Measurements from ENCODE around the gene LCN1. TPM values are rescaled to one million over a fixed set of nuclear protein-coding genes. Genes with fewer than 3 reads are reported as not detected.
"Not testable (repeated sequence)": the region's sequence is repeated elsewhere in the genome, so short reads cannot be mapped to it uniquely, and the experiment has no call there.

Gene LCN1
- total and polyA plus RNA-seq, 2 donors (not counting 3 experiments of a cell fraction or from before 2014, with no cell fraction given): not detected

GRCh38 chr9:135544981-135545635 lies 23.9 kb downstream of the LCN1 start:
- Histone ChIP-seq H3K27ac (ENCODE audit: insufficient read depth, low read depth, low read length) (no peak overlapping the region), H3K4me2 (ENCODE audit: insufficient read depth, low read length) (no peak overlapping the region), H3K9ac (replicated peaks; ENCODE audit: extremely low read depth, insufficient read depth, low read length) (no peak overlapping the region), H3K9me3 (replicated peaks; ENCODE audit: control insufficient read depth, insufficient read depth, low read length) (no peaks in the 10 kb centered on the region), H3K27me3 (ENCODE audit: control insufficient read depth in 2 of 2, insufficient read depth in 2 of 2, low read length in 2 of 2) (peaks cover 2 to 3% of the 10 kb centered on the region in 2 experiments), H4K20me1 (replicated peaks; ENCODE audit: control insufficient read depth, extremely low read depth, insufficient read depth, low read length) (no peaks in the 10 kb centered on the region), H3K4me3 (replicated peaks in 1 of 3; ENCODE audit: insufficient read depth in 1 of 3, low read depth in 1 of 3, low read length in 3 of 3) (no peak overlapping the region), H3K79me2 (ENCODE audit: control insufficient read depth, insufficient read depth, low read length) (no peaks in the 10 kb centered on the region), H3K36me3 (ENCODE audit: control insufficient read depth in 2 of 2, extremely low read depth in 1 of 2, insufficient read depth in 2 of 2, low read length in 2 of 2) (no peaks in the 10 kb centered on the region), H3K9me1 (replicated peaks; ENCODE audit: control insufficient read depth, extremely low read depth, insufficient read depth, low read length) (no peaks in the 10 kb centered on the region), H2AFZ (ENCODE audit: low read depth, low read length) (no peak overlapping the region), H3K4me1 (ENCODE audit: control insufficient read depth, extremely low read depth, insufficient read depth, low read length) (no peaks in the 10 kb centered on the region)
- dilution Hi-C loops (cut with MboI; ENCODE audit: extremely low pct_ligation_motif_present, low sequenced_read_pairs) (no loop called here), intact Hi-C loops (cut with micrococcal nuclease) (no loop called here)
- no peak for DNase-seq (ENCODE audit: low read depth, low spot score)
- no peak for FAIRE-seq
- no peak for TF ChIP-seq EZH2 (IDR thresholded peaks at IDR 0.05; ENCODE audit: borderline replicate concordance, low read depth, low read length, severe bottlenecking)
- no peak for TF ChIP-seq POLR2A (IDR thresholded peaks at IDR 0.05; ENCODE audit: low read depth, low read length)
- TF ChIP-seq, protein P1, sequence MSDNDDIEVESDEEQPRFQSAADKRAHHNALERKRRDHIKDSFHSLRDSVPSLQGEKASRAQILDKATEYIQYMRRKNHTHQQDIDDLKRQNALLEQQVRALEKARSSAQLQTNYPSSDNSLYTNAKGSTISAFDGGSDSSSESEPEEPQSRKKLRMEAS (IDR thresholded peaks at IDR 0.05; ENCODE audit: insufficient read depth, insufficient read length): no peak
- TF ChIP-seq GATA2 (IDR thresholded peaks at IDR 0.05; ENCODE audit: insufficient read depth, insufficient read length, low read depth, low read length): no peak
- TF ChIP-seq MYC (IDR thresholded peaks at IDR 0.05; ENCODE audit: low read depth, low read length): no peak
- TF ChIP-seq JUN (IDR thresholded peaks at IDR 0.05; ENCODE audit: borderline replicate concordance, insufficient read depth, insufficient read length, low read depth): no peak
- TF ChIP-seq FOS (IDR thresholded peaks at IDR 0.05; ENCODE audit: borderline replicate concordance, insufficient read depth, low read length): no peak
- no peak for TF ChIP-seq CTCF (IDR thresholded peaks at IDR 0.05; ENCODE audit: extremely low read depth in 1 of 2, insufficient read depth in 1 of 2, low read depth in 1 of 2, low read length in 2 of 2)
- no peak for TF ChIP-seq POLR2AphosphoS5 (IDR thresholded peaks at IDR 0.05; ENCODE audit: insufficient read depth, low read depth, low read length)
- ChIA-PET POLR2A (no interaction called here), CTCF (no interaction called here)
- no TSS peak for BruUV-seq (replicated peaks)

GRCh38 chr9:135545646-135546176 lies 24.5 kb downstream of the LCN1 start, which contains the start of gene OBP2A:
Gene OBP2A, plus strand, starts transcription at chr9:135546126. Its CDS starts 55 bp downstream, at chr9:135546181.
- H2AFZ ChIP-seq (ENCODE audit: low read depth, low read length); H3K4me3 ChIP-seq (replicated peaks in 1 of 3; ENCODE audit: insufficient read depth in 1 of 3, low read depth in 1 of 3, low read length in 3 of 3); dilution Hi-C loops (cut with MboI; ENCODE audit: extremely low pct_ligation_motif_present, low sequenced_read_pairs); H3K9me3 ChIP-seq (replicated peaks; ENCODE audit: control insufficient read depth, insufficient read depth, low read length); H3K36me3 ChIP-seq (ENCODE audit: control insufficient read depth in 2 of 2, extremely low read depth in 1 of 2, insufficient read depth in 2 of 2, low read length in 2 of 2); BruUV-seq (replicated peaks); intact Hi-C loops (cut with micrococcal nuclease); CTCF ChIA-PET; H3K27ac ChIP-seq (ENCODE audit: insufficient read depth, low read depth, low read length); H3K9ac ChIP-seq (replicated peaks; ENCODE audit: extremely low read depth, insufficient read depth, low read length); H3K4me1 ChIP-seq (ENCODE audit: control insufficient read depth, extremely low read depth, insufficient read depth, low read length); POLR2A ChIA-PET; H3K79me2 ChIP-seq (ENCODE audit: control insufficient read depth, insufficient read depth, low read length); H4K20me1 ChIP-seq (replicated peaks; ENCODE audit: control insufficient read depth, extremely low read depth, insufficient read depth, low read length); H3K4me2 ChIP-seq (ENCODE audit: insufficient read depth, low read length); H3K27me3 ChIP-seq (ENCODE audit: control insufficient read depth in 2 of 2, insufficient read depth in 2 of 2, low read length in 2 of 2); DNase-seq (ENCODE audit: low read depth, low spot score); H3K9me1 ChIP-seq (replicated peaks; ENCODE audit: control insufficient read depth, extremely low read depth, insufficient read depth, low read length): not testable (repeated sequence)
- FAIRE-seq: peak; percentile 18
